Stimulated activated CD4-positive, alpha-beta T cell treated with anti-CD3 and anti-CD28 coated beads, Interleukin-1b, Interleukin-23, amount 100 ng/mL, for 48 hours (primary cell): ENCODE results near the gene CYSRT1.
"Not testable (repeated sequence)": the region's sequence is repeated elsewhere in the genome, so short reads cannot be mapped to it uniquely, and the experiment has no call there.

Experiments used
- DNase-seq: peaks from one replicate; pipeline ENCODE4 v3.0.0-alpha.2; 2020

Gene CYSRT1

GRCh38 chr9:137253717-137254623 is 29.0 kb downstream of the CYSRT1 start:
- no peak for DNase-seq

- DNase-seq: peak; percentile 92
These were observed 29.9 kb downstream of the CYSRT1 start, which contains the start of gene NELFB for GRCh38 chr9:137254624-137255447. NELFB (plus strand) TSS chr9:137255327.

- no peak for DNase-seq
These were observed 30.6 kb downstream of the CYSRT1 start for GRCh38 chr9:137255448-137256114.

GRCh38 chr9:137256362-137256761 is 31.4 kb downstream of the CYSRT1 start:
- DNase-seq: no peak

GRCh38 chr9:137256856-137257255 is 31.9 kb downstream of the CYSRT1 start:
- DNase-seq: no peak

- DNase-seq: not testable (repeated sequence)
These were observed 37.4 kb downstream of the CYSRT1 start for GRCh38 chr9:137262173-137262908.

- no peak for DNase-seq
These were observed 37.9 kb downstream of the CYSRT1 start for GRCh38 chr9:137262909-137263285.

- no peak for DNase-seq
These were observed 38.5 kb downstream of the CYSRT1 start for GRCh38 chr9:137263506-137263905.

- no peak for DNase-seq
These were observed 39.1 kb downstream of the CYSRT1 start for GRCh38 chr9:137264067-137264466.

- DNase-seq: no peak
These were observed 40.7 kb downstream of the CYSRT1 start for GRCh38 chr9:137265496-137266161.

- DNase-seq: no peak
These were observed 41.2 kb downstream of the CYSRT1 start for GRCh38 chr9:137266162-137266527.

- no peak for DNase-seq
These were observed 41.8 kb downstream of the CYSRT1 start for GRCh38 chr9:137266585-137267453.

GRCh38 chr9:137267933-137268355 is 43.0 kb downstream of the CYSRT1 start:
- DNase-seq: no peak

- DNase-seq: no peak
These were observed 43.7 kb downstream of the CYSRT1 start for GRCh38 chr9:137268538-137269201.

GRCh38 chr9:137269231-137269772 is 44.3 kb downstream of the CYSRT1 start:
- DNase-seq: no peak

GRCh38 chr9:137270929-137271695 is 46.1 kb downstream of the CYSRT1 start:
- no peak for DNase-seq

- no peak for DNase-seq
These were observed 46.7 kb downstream of the CYSRT1 start for GRCh38 chr9:137271696-137272076.

- DNase-seq: no peak
These were observed 47.5 kb downstream of the CYSRT1 start for GRCh38 chr9:137272241-137273094.
